Sciatic nerve (tissue), 2 donors: Measurements from ENCODE around the gene CNTN6. TPM values are rescaled to one million over a fixed set of nuclear protein-coding genes. Genes with fewer than 3 reads are reported as not detected.

ENCODE experiments used
- ATAC-seq: fragments of 200-7000 bp; cut with Tn5 transposase; one replicate; pipeline ENCODE4 v1.9.1; 2020; ENCODE audit warnings: mild to moderate bottlenecking, moderate library complexity
- DNase-seq: peaks from one replicate; pipeline ENCODE4 v3.0.0-alpha.2; 2020; ENCODE audit warnings: low spot score
- intact Hi-C: fragments of 100-400 bp; cut with DNase I; formaldehyde crosslinking; loops from one replicate; pipeline ENCODE4 v1.14.2; 2022
- total RNA-seq: library from RNA; stranded (reverse); fragmentation: NEBNext Ultra II Directional; extraction: Animal tissue kit (Norgen Biotek cat#: 25700); gene quantifications from one replicate; pipeline ENCODE4 v1.2.1, GENCODE V29; 2021
- donor health status: DM: no; HTN: no; CAD: no.
- donor health status: DM: no; HTN: no; CAD: no.

The CNTN6 gene
- total RNA-seq, 1 donor from 2014 or later, result 0.67 TPM

DNA sequence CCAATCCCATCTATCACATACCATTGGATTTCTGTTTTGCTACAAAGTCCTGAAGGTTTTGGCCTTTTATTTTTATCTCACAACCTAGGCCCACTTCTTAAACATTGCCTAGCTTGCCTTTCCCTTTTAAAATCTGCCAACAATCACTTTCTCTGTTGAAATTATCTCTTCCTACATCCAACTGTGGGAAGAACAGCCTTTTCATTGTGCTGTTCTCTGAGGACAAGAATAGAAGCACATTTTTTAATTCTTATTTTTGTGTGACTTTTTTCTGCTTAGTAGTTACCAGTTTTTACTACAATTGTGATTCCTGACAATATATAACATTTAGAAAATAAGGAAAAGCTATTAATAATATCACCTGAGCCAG is 159.2 kb downstream of the CNTN6 start:
- ATAC-seq, result no peak
- intact Hi-C loops, result no loop called here
- no peak for DNase-seq

DNA sequence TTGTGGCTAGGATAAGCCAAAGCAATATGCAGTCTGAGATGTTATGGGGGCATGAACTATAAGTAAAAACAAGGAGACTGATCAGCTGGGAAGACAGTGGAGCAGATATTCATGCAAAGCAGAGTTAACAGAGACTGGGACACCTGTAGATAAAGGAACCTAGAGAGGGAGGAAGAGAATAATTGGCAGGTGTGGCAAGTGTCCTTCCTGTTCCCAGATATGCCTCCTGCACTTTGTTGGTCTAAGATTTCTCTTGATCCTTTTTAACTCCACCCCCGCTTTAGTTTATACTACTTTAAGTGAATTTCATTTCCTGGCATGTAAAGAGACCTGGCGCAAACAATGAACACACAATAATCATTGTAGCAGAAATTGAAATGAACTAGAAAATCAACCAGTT is 169.4 kb downstream of the CNTN6 start:
- DNase-seq, result no peak
- intact Hi-C loops, result no loop called here
- no peak for ATAC-seq

DNA sequence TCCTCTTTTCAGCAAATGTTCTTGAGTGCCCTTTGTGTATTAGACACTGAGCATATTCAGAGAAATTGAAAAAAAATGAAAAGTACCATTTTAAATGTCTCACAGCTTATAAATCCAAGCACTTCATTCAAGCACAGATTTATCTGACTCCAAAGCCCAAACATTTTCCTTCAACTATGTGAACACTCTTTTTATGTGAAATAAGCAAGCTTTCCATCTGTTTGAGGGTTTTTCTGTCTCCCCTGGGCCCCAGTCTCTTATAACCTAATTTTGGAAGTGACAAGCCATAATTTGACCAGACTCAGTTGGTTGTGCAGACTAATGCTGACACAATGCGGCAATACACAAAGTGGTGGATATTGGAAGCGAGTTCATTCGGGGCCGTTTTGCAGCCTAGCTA is 170.3 kb downstream of the CNTN6 start:
- intact Hi-C loops, result no loop called here
- ATAC-seq, result no peak
- no peak for DNase-seq

DNA sequence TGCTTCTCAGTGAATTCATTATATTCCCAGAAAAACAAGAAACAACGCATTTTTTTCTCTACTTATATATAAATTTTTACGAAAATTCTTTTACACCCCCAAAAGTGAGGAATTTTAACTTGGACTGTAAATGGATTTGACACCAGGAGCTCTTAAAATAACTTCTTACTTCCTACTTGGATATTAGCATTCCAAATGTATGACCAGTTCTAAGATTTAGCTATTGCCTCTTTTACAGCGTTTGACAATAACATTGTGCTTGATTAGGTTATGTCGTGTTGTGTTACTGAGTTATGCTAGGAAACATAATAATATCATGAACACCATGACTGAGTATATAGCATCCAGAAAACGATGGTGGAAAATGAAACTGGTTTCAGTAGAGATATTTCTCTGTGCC is 177.0 kb downstream of the CNTN6 start:
- intact Hi-C loops, result no loop called here
- ATAC-seq, result no peak
- no peak for DNase-seq

DNA sequence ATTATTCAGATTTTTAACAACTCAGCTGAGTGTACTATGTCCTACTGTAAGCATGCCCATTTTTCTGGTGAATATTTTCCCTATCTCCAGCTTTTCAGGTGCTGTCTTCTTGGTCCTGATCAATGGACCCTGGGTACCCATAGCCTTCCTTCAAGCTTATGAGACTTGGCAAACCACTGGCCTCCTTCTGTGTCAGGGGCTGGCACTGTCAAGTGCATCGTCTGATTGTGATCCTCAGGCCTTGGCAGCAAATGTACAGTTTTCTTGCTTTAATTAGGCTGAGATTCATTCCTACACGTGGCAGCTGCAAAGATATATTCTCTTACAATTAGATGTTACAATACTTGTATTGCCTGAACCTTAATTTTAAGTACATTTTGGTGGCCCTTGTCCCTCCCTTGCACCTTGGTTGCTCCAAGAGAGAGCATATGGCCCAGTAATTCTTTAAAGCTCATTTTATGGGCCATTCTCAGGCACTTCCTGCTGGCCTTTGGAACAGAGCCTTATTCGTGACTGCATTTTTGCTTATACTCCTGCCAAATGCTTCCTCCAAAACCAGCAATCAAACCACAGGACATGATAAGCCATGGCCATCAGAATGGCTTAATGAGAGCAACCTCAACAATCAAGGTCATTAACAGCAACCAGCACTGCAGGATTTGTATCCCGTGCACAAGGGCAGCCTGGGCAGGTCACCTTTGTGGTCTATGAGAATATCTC is 179.9 kb downstream of the CNTN6 start:
- intact Hi-C loops, result no loop called here
- no peak for DNase-seq
- ATAC-seq, result no peak

DNA sequence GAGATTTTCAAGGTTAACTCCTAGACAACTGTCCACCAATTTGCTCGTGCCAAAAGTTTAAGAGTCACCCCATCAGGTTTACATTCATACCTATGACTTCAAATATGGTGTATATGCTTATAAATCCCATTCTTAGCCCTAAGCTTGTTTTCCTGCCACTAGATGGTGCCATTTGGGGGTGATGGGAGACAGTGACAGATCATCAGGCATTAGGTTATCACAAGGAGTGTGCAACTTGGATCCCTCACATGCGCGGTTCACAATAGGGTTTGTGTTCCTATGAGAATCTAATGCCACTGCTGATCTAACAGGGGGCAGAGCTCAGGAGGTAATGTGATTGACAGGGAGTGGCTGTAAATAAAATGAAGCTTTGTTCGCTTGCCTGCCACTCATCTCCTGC is 182.7 kb downstream of the CNTN6 start:
- ATAC-seq, result no peak
- intact Hi-C loops, result no loop called here

DNA sequence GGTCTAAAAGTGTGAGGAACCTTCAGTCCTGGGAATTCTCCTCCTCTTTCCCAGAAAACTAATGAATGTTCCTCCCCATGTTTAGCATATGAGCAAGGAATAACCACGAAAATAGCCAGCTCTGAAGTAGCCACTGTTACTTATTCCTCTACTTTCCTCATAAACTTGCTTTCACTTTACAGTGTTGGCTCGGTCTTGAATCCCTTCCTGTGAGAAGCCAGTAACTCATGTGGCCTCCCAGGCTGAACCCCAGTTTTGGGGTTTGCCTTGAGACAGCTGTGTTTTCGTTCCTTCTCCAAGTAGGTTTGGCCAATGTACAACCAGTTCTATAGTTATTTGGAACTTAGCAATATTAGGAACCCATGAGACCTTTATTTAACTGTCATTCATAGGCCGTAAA is 195.0 kb downstream of the CNTN6 start:
- ATAC-seq (no peak), DNase-seq (no peak)
- intact Hi-C loops, result no loop called here

More for the DNA sequence above, 182.7 kb downstream of the CNTN6 start:
- DNase-seq, result no peak

DNA sequence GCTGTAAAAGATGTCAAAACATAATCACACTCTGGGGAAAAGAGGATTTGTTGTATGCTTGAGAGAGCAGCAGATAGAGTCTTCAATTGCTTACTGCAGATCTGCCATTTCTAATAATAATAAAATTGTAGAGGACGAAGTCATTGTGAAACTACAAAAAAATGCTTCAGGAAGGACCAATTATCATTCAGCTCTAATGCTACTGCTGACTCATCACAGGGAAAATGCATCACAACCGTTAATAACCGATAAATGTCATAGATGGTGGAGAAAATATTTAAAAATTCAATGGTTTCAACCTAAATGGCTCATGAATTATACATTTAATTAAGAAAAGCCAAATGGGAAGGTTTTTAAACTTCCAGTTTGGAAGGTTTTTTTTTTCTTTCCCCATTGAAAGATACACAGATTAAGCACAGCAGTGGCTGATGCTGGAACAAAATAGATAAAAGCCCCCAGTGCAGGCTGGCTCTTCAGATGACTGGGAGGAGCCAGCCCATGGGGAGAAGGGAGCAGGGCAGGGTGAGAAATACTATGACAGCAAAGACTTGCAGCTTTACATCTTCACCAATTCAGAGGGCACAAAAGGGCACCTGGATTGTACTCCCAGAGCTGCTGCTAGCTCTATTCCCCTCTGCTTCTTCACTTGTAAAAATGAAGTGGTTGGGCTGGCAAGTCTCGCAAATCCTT is 196.1 kb downstream of the CNTN6 start:
- ATAC-seq (no peak), DNase-seq (no peak)
- intact Hi-C loops, result no loop called here

DNA sequence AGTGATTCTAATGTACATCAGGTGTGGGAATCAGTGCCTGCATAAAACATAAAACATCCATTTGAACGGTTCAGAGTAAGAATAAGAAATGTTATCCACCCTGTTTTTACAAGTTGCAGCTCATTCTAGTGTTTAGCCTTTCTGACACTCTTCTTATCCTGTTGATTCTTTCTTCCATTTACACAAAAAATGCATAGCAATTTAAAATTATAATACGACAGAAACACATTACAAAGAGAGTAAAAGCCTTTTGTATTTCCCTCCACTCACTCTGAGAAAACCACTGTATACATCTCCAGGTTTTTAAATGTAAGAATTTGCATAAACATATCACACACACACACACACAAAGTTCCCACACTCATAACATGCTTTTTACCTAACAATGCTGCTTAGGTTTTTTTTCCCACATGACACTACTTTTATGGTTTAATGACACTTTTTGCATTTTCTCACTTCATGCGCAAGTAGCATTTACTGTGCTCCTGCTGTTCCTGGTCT is 199.8 kb downstream of the CNTN6 start:
- intact Hi-C loops, result no loop called here
- no peak for DNase-seq
- ATAC-seq, result no peak

DNA sequence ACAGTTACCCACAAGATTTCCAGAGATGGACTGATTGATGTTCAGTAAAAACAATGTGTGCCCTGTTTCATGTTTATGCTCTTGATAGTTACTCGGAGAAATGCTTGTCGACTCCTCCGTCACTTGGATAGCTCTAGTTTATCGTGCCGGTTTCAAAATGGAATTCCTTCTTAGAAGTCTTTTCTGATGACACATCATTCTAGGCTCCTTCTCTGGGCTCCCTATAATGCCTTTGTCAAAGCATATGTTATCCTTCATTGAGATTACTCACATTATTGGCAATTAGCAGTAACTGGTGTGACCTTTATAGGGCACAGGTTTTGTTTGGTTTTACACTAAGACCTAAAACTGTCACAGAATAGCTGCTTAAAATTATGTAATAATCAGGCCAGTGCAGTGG is 201.8 kb downstream of the CNTN6 start:
- ATAC-seq (no peak), DNase-seq (no peak)
- intact Hi-C loops, result no loop called here

DNA sequence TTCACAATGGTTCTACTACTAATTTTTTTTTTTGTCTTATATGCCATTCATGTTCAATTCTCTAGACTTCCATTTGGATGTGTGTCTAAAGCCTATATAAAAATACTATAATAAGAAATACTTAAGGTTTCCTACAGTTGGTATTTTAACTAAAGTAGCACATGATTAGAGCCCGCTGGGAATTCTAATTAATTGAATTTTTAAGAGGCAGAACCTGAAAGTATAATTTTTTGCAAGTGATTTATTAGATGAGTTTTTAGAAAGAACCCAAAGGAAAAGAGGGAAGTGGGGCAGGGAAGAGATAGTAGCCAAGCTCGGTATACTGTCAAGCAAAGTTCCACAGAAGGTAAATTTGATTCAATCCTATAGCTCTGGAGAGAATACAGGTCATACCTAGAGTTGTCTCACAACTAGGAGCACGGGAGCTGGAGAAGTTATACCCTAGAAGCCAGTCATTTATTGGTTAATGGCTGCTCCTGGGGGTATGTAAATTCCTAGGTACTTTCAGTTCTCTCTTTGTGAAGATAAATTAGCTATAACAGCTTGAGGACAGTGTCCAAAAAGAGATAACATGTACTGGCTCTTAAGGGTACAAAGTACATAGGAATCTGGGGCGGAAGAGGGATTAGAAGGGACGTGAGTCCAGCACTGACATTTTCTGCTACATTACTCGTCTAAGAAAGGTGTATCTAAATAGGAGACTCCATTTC is 225.6 kb downstream of the CNTN6 start:
- no peak for ATAC-seq
- DNase-seq, result no peak
- intact Hi-C loops, result no loop called here

DNA sequence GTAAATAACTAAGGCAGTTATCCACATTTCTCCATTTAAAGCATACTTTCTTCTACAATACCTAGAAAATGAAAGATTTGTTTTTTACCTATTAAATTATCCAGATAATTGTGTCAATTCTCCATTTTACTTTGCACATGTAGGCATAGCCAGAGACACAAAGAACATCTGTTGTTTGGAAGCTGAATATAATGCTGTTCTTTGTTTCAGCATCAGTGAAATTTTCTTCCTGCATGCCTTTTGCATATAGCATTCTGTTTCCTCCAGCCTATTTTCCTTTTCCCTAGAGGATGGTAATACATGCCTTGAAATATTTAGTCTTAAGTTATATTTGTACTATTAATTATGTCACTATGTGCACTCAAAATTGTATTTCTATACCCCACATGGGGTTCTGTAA is 233.7 kb downstream of the CNTN6 start:
- no peak for ATAC-seq
- DNase-seq, result no peak
- intact Hi-C loops, result no loop called here

DNA sequence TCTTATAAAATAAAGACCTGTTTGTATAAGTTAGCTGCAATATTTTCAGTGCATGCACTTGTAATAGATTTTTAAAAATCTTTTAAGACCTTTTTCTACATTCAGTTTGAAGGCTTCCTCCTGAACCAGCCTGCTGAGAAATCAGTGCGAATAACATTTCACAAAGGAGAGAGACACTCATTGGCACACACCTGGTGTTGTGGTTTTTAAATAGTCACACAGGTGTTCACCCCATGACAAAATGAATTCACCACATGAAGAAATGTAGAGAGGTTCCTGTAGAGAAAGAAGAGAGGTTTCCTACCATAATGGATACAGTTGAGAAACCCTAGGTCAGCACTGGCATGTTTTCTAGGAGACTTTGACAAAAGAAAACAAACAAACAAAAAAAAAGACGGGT is 237.3 kb downstream of the CNTN6 start:
- ATAC-seq (no peak), DNase-seq (no peak)
- intact Hi-C loops, result no loop called here

DNA sequence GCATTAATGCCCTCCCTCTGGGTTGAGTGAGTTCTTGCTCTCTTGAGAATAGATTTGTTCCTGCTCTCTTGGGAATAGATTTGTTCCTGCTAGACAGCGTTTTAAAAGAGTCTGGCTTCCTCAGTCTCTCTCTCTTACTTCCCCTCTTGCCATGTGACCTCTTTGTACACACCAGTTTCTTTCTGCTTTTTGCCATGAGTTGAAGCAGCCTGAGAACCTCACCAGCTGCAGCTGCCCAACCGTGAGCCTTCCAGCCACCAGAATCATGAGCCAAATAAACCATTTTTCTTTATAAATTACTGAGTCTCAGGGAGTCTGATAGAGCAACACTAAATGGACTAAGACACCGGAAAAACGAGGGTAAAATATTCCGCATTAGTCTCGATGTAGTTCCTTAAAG is 253.6 kb downstream of the CNTN6 start:
- DNase-seq (no peak), ATAC-seq (no peak)
- intact Hi-C loops, result no loop called here

DNA sequence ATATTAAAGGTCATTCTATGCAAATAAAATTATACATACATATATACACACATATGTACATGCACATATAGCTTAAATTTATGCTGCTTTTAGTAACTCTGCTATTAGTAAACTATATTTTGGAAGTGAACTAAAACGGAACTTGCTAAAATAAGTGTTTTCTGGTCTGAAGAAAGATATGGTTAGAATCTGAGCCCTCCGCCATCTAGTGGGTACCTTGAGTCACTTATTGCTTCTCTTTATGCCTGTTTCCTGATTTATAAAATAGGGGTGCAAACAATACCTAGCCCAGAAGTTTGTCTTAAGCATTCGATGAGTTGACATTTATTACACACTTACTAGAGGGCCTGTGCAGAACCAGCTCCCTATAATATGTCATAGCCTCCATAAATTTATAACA is 255.7 kb downstream of the CNTN6 start:
- intact Hi-C loops, result no loop called here
- ATAC-seq, result no peak
- no peak for DNase-seq

DNA sequence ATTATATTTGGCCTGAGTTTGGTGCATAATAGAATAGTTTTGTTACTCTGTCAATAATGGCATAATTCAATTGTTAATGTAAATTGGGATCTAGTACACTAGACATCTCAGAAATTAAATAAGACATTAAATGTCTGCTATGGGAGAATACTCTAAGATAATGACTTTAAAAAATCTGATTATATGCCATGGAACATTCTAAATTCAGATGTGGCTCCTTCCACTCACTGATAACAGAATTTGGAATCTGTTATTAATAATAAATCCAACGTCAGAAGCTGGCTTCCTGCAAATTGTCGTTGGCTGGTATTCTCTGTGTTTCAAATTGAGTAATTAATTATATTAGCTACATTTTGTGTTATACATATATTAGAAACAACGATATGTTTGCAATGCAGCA is 258.1 kb downstream of the CNTN6 start:
- no peak for DNase-seq
- intact Hi-C loops, result no loop called here
- ATAC-seq, result no peak

DNA sequence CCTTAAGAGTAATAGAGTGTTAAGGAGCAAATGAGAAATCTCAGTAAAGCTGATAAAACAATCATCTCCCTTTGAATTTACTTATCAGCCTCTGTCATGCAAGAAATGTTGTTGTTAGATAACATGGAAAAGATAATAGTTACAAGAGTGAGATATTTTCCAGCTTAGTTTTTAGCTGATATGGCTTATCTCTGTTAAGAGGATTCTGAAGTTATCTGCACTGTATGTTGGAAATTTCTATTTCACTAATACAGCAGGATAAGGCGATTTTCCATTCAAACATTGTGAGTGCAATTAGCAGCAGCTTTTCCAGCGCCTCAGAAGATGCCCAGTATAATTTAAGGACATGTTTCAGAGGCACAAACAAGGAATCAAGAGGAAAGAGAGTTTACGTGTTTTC is 262.9 kb downstream of the CNTN6 start:
- intact Hi-C loops, result no loop called here
- no peak for ATAC-seq
- no peak for DNase-seq

DNA sequence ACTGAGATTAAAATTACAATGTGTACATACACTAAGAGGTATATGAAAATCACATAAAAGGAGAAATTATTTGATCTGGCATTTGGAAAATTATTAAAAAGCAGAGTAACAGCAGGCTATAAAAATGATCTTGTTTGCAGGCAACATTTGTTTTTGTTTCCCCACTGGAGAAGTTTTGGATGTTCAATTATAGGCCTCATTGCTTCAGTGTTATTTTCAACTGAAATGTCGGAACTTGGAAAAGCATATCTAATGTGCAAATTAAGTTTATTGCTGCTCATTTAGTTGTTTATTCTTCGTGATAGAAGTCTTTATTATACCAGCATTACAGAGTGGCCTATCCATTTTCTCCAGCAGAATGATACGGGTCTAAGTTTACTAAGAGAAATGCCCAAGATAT is 263.3 kb downstream of the CNTN6 start:
- intact Hi-C loops, result no loop called here
- DNase-seq (no peak), ATAC-seq (no peak)

DNA sequence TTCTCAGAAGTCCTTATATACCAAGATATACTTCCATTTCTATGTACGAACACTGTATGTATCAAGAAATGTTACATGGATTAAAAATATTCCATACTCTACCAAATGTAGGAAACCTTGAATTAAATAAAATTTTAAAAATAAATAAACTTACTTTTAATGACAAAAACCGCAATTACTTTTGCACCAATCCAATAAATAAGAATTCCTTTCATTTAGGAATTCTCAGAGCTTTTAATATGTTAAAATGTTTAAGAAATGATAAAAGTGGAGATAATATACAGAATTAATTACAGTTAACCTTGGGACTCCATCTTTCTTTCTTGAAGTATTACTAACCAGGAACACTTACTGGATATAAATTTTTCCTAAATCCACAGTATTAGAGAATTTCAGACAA is 272.7 kb downstream of the CNTN6 start:
- intact Hi-C loops, result no loop called here
- ATAC-seq, result no peak
- DNase-seq, result no peak

DNA sequence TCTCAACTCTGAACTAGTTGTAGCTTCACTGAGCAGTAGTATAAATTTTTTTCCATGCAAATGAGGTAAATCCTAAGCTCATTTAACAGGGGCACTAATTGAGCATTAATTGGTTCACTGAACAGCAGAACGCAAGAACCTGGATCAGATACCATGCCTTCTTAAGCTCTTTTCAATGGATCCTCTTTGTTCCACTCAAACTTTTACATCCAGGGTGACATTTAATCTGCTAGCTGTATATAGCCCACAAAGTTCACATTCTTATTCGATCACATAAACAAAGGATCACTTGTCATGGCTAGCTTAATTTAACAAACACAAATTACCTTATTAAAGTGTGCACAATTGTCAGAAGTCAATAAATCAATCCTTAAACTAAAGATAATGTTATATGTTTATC is 281.6 kb downstream of the CNTN6 start:
- DNase-seq, result no peak
- intact Hi-C loops, result no loop called here
- ATAC-seq, result no peak
